ENCODE data around the gene EDIL3. TPM values are rescaled to one million over a fixed set of nuclear protein-coding genes. Genes with fewer than 3 reads are reported as not detected.

Gene EDIL3
- total and polyA plus RNA-seq, 2 of the 13 experiments (the other 11 are each of a cell fraction or from before 2014, with no cell fraction given) = 0.01 TPM; not detected in 1

DNA sequence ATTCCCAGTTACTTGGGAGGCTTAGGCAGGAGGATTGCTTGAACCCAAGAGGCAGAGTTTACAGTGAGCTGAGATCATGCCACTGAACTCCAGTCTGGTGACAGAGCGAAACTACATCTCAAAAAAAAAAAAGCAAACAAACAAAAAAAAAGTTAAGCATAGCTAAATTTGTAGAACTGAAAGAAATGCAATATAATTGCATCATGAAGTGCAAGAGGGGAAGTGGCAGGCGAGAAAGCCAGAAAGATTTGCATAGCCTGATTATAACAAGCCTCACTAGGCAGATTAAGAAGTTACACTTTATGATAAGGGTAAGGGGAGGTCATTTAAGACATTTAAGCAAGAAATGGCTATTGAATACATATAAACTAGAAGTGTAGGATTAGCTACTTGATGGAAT is 187.1 kb downstream of the EDIL3 start:
- TF ChIP-seq RARA (CRISPR knock-in tag; IDR thresholded peaks at IDR 0.05) (no peak), FOXJ3 (CRISPR knock-in tag; IDR thresholded peaks at IDR 0.05; ENCODE audit: borderline replicate concordance) (no peak), ZSCAN22 (CRISPR knock-in tag; IDR thresholded peaks at IDR 0.05) (no peak), ZNF549 (CRISPR knock-in tag; IDR thresholded peaks at IDR 0.05) (no peak), HOXA3 (CRISPR knock-in tag; IDR thresholded peaks at IDR 0.05) (no peak), STAT5B (CRISPR knock-in tag; IDR thresholded peaks at IDR 0.05) (no peak), ZBTB1 (CRISPR knock-in tag; IDR thresholded peaks at IDR 0.05; ENCODE audit: borderline replicate concordance) (no peak), RXRA (CRISPR knock-in tag; IDR thresholded peaks at IDR 0.05) (no peak), ZNF788 (CRISPR knock-in tag; IDR thresholded peaks at IDR 0.05; ENCODE audit: borderline replicate concordance) (no peak), THYN1 (CRISPR knock-in tag; IDR thresholded peaks at IDR 0.05; ENCODE audit: borderline replicate concordance, low read depth) (no peak), RORA (CRISPR knock-in tag; IDR thresholded peaks at IDR 0.05) (no peak), TBL1XR1 (IDR thresholded peaks at IDR 0.05; ENCODE audit: borderline replicate concordance, low read length, partially characterized antibody) (no peak), ZBTB21 (CRISPR knock-in tag; IDR thresholded peaks at IDR 0.05) (no peak), TOE1 (CRISPR knock-in tag; IDR thresholded peaks at IDR 0.05) (no peak), ZFYVE20 (CRISPR knock-in tag; IDR thresholded peaks at IDR 0.05; ENCODE audit: borderline replicate concordance, low read depth) (no peak)
- TF ChIP-seq, protein P1, sequence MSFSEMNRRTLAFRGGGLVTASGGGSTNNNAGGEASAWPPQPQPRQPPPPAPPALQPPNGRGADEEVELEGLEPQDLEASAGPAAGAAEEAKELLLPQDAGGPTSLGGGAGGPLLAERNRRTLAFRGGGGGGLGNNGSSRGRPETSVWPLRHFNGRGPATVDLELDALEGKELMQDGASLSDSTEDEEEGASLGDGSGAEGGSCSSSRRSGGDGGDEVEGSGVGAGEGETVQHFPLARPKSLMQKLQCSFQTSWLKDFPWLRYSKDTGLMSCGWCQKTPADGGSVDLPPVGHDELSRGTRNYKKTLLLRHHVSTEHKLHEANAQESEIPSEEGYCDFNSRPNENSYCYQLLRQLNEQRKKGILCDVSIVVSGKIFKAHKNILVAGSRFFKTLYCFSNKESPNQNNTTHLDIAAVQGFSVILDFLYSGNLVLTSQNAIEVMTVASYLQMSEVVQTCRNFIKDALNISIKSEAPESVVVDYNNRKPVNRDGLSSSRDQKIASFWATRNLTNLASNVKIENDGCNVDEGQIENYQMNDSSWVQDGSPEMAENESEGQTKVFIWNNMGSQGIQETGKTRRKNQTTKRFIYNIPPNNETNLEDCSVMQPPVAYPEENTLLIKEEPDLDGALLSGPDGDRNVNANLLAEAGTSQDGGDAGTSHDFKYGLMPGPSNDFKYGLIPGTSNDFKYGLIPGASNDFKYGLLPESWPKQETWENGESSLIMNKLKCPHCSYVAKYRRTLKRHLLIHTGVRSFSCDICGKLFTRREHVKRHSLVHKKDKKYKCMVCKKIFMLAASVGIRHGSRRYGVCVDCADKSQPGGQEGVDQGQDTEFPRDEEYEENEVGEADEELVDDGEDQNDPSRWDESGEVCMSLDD (CRISPR knock-in tag; IDR thresholded peaks at IDR 0.05; ENCODE audit: borderline replicate concordance) = no peak
- 2% methylated on average over 2 of the region's 2 CpGs for WGBS (ENCODE audit: low lambda C conversion rate)
- H3K79me2 ChIP-seq (ENCODE audit: insufficient read depth, low read length) = no peaks in the 10 kb centered on the region
- no peaks in the 10 kb centered on the region for H3K9me3 ChIP-seq (ENCODE audit: low read length)
- no peaks in the 10 kb centered on the region for H3K4me1 ChIP-seq (ENCODE audit: insufficient read depth, low read length)
- H3K36me3 ChIP-seq (replicated peaks in 1 of 2; ENCODE audit: control insufficient read depth in 1 of 2, insufficient read depth in 2 of 2, low read length in 2 of 2) = no peaks in the 10 kb centered on the region
- no peaks in the 10 kb centered on the region; a peak in 1 of 5 replicates for H3K27me3 ChIP-seq (ENCODE audit: control insufficient read depth in 1 of 2, insufficient read depth in 2 of 2, low read length in 2 of 2)
- ChIA-PET POLR2A (no interaction called here), CTCF (ENCODE audit: low intra/inter-chr PET ratio, low total read pairs) (no interaction called here)
- in situ Hi-C loops (cut with HindIII; ENCODE audit: extremely low pct_ligation_motif_present, low pct_unique_long_range_greater_than_20kb) (no loop called here), intact Hi-C loops (cut with micrococcal nuclease; ENCODE audit: unreplicated experiment) (no loop called here)
- H3K27ac ChIP-seq (ENCODE audit: extremely low read length, insufficient read depth, low read length) = no peak overlapping the region
- H3K4me2 ChIP-seq (ENCODE audit: low read depth, low read length) = no peak overlapping the region
- H3K9ac ChIP-seq (ENCODE audit: insufficient read depth, low read depth, low read length) = no peak overlapping the region
- H2AFZ ChIP-seq (ENCODE audit: low read length) = no peak overlapping the region
- FAIRE-seq (no peak), ATAC-seq (no peak), DNase-seq (ENCODE audit: low spot score) (no peak)
- H4K20me1 ChIP-seq (ENCODE audit: insufficient read depth, low read length) = no peaks in the 10 kb centered on the region
- no TSS peak for BruUV-seq (replicated peaks)
- H3K4me3 ChIP-seq (replicated peaks in 1 of 3; ENCODE audit: insufficient read depth in 1 of 3, low read depth in 2 of 3, low read length in 3 of 3) = no peak overlapping the region

All from HepG2 (cell line).